Measurements from ENCODE around the gene EPB41L2.
"Not testable (repeated sequence)": the region's sequence is repeated elsewhere in the genome, so short reads cannot be mapped to it uniquely, and the experiment has no call there.

EPB41L2 gene

GRCh38 chr6:130918171-130918570, 144.9 kb downstream of the EPB41L2 start:
- in situ Hi-C loops (cut with HindIII; ENCODE audit: low pct_ligation_motif_present, low sequenced_read_pairs): no loop called here
- Histone ChIP-seq H3K4me3 (ENCODE audit: low read depth, low read length) (no peak overlapping the region), H3K36me3 (replicated peaks) (no peaks in the 10 kb centered on the region), H3K27ac (no peak overlapping the region), H3K27me3 (replicated peaks) (no peaks in the 10 kb centered on the region)
- no peak for DNase-seq
- TF ChIP-seq CTCF (IDR thresholded peaks at IDR 0.05; ENCODE audit: low read depth, low read length, missing control alignments): no peak

GRCh38 chr6:130915606-130916005, 147.4 kb downstream of the EPB41L2 start:
- in situ Hi-C loops (cut with HindIII; ENCODE audit: low pct_ligation_motif_present, low sequenced_read_pairs); H3K4me3 ChIP-seq (ENCODE audit: low read depth, low read length); H3K27me3 ChIP-seq (replicated peaks); H3K27ac ChIP-seq; H3K36me3 ChIP-seq (replicated peaks); DNase-seq: not testable (repeated sequence)

- Histone ChIP-seq H3K4me3 (ENCODE audit: low read depth, low read length) (no peak overlapping the region), H3K27me3 (replicated peaks) (no peaks in the 10 kb centered on the region), H3K27ac (no peak overlapping the region), H3K36me3 (replicated peaks) (no peaks in the 10 kb centered on the region)
- in situ Hi-C loops (cut with HindIII; ENCODE audit: low pct_ligation_motif_present, low sequenced_read_pairs): no loop called here
- no peak for TF ChIP-seq CTCF (IDR thresholded peaks at IDR 0.05; ENCODE audit: low read depth, low read length, missing control alignments)
- DNase-seq: no peak
Observed at GRCh38 chr6:130913120-130913519, 149.9 kb downstream of the EPB41L2 start.

- DNase-seq: no peak
- no peak for TF ChIP-seq CTCF (IDR thresholded peaks at IDR 0.05; ENCODE audit: low read depth, low read length, missing control alignments)
- Histone ChIP-seq H3K36me3 (replicated peaks) (no peaks in the 10 kb centered on the region), H3K4me3 (ENCODE audit: low read depth, low read length) (no peak overlapping the region), H3K27ac (no peak overlapping the region), H3K27me3 (replicated peaks) (no peaks in the 10 kb centered on the region)
- in situ Hi-C loops (cut with HindIII; ENCODE audit: low pct_ligation_motif_present, low sequenced_read_pairs): no loop called here
Observed at GRCh38 chr6:130912434-130912833, 150.6 kb downstream of the EPB41L2 start.

- H3K4me3 ChIP-seq (ENCODE audit: low read depth, low read length): no peak overlapping the region
- in situ Hi-C loops (cut with HindIII; ENCODE audit: low pct_ligation_motif_present, low sequenced_read_pairs): no loop called here
- no peak for DNase-seq
Observed at GRCh38 chr6:130908958-130909357, 154.1 kb downstream of the EPB41L2 start.

GRCh38 chr6:130908188-130908587, 154.9 kb downstream of the EPB41L2 start:
- H3K27me3 ChIP-seq (replicated peaks): no peaks in the 10 kb centered on the region
- in situ Hi-C loops (cut with HindIII; ENCODE audit: low pct_ligation_motif_present, low sequenced_read_pairs): no loop called here
- no peak for DNase-seq
- no peak overlapping the region for H3K27ac ChIP-seq
- H3K4me3 ChIP-seq (ENCODE audit: low read depth, low read length): no peak overlapping the region
- no peak for TF ChIP-seq CTCF (IDR thresholded peaks at IDR 0.05; ENCODE audit: low read depth, low read length, missing control alignments)
- H3K36me3 ChIP-seq (replicated peaks): no peaks in the 10 kb centered on the region

More at GRCh38 chr6:130908958-130909357, 154.1 kb downstream of the EPB41L2 start:
- no peak for TF ChIP-seq CTCF (IDR thresholded peaks at IDR 0.05; ENCODE audit: low read depth, low read length, missing control alignments)
- Histone ChIP-seq H3K27ac (no peak overlapping the region), H3K36me3 (replicated peaks) (no peaks in the 10 kb centered on the region), H3K27me3 (replicated peaks) (no peaks in the 10 kb centered on the region)

Data from brain microvascular endothelial cell (primary cell).